ENCODE data around the gene VIPAS39.

- TF ChIP-seq CTCF (IDR thresholded peaks at IDR 0.05; ENCODE audit: low read depth, low read length) (no peak), EZH2phosphoT487 (IDR thresholded peaks at IDR 0.05; ENCODE audit: low read depth) (no peak)
These were observed 45.7 kb upstream of the VIPAS39 start for GRCh38 chr14:77503138-77503537.

Measured in OCI-LY3 (cell line).